Measurements from ENCODE around the gene BCR. TPM values are rescaled to one million over a fixed set of nuclear protein-coding genes. Genes with fewer than 3 reads are reported as not detected.

The BCR gene
- polyA plus RNA-seq, 10 donors: 13.5 to 23.5 (median 16.8) TPM

GRCh38 chr22:23243859-23244689, 63.8 kb downstream of the BCR start:
- no peak for DNase-seq

DNA sequence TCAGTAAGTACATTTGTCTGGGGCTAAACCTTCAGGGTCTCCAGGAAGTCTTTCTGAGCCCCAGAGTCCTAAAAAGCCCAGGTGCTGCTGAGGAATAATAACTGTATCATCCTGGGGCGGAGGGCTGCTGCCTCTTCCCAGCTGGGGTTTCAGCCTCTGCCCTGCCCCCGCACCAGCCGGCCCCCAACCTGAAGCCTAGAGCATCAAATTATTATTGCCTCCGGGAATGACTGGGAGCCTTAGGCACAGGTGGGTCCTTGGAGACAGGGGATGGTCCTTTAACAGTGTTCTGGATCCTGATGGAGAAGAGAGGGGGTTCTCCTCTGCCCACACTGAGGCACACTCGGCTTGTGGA, 64.4 kb downstream of the BCR start:
- no peak for DNase-seq

- DNase-seq: no peak
These were observed 64.9 kb downstream of the BCR start for GRCh38 chr22:23245045-23245798.

DNA sequence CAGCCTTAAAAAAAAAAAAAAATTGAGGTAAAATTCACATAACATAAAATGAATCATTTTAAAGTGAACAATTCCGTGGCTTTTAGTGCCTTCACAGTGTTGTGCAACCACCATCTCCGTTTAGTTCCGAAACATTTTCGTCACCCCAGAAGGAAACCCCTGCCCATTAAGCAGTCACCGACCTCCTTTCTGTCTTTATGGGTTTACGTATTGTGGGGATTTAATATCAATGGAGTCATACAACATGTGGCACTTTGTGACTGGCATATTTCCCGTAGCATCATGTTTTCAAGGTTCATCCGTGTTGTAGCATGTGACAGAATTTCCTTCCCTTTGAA, 65.5 kb downstream of the BCR start:
- DNase-seq: no peak

DNA sequence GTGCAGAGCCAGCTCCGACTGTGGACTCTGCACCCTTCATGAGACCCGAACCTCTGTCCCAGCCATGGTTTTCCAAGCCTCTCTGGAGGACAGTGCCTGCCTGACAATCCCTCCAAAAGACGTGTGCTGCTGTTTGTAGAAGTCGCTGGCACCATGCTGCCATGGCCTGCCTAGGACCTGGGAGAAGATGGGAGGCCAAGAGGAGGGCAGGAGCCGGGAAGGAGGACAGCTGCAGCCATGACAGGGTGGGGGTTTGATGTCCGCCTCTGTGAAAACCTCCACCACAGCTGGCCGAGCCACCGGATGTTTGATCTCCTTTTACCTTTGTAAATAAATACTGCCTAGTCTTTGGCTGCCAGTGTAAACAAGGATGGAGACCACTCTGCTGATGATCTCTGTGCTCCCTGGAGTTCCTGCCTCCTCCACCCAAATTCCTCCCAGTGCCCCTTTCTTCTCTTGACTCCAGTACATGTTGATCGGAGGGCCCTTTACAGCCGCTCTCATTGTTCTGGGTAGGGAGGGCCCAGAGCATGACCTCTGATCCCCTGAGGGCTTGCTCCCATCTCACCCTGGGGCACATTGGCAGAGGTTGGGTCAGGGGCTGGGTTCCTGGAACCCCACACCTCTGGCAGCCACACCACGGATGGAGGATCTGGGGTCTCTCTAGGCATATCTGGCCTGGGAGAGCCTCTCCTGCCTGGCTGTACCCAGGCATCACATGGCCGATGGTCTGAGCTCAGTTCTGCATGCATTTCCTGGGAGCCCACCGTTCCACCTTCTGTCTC, 66.9 kb downstream of the BCR start:
- no peak for DNase-seq

GRCh38 chr22:23248583-23248982, 68.3 kb downstream of the BCR start:
- no peak for DNase-seq

GRCh38 chr22:23250056-23250784, 69.9 kb downstream of the BCR start:
- DNase-seq: no peak

DNA sequence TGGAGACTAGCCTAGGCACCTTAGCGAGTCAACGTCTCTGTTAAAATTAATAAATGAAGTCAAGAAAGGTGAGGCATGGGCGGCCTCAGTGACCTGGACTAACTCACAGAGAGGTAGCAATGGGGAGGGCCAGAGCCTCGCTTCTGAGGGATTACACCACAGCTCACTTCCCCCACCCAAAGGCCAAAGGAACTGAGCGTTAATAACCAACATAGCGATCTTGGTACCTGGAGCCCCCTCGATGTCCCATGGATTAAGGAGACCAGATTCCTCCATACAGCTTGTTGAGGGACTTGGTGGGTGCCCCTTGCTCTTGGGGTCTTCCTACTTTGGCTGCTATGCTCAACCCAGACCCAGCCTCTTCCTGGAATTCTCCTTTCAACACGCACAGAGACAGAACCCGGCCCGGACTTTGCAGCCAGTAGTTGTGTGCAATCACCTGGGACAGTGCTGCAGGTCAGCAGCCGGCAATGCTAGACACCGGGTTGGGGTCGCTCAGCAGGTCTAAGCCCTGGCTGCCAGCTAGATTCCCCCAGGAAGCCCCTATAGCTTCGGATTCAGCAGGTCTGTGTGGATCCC, 70.6 kb downstream of the BCR start:
- no peak for DNase-seq

- peak in 1 of 3 donors; percentile 60 for DNase-seq
These were observed 71.3 kb downstream of the BCR start for GRCh38 chr22:23251445-23252093.

- no peak for DNase-seq
These were observed 73.3 kb downstream of the BCR start for GRCh38 chr22:23253475-23254055.

DNA sequence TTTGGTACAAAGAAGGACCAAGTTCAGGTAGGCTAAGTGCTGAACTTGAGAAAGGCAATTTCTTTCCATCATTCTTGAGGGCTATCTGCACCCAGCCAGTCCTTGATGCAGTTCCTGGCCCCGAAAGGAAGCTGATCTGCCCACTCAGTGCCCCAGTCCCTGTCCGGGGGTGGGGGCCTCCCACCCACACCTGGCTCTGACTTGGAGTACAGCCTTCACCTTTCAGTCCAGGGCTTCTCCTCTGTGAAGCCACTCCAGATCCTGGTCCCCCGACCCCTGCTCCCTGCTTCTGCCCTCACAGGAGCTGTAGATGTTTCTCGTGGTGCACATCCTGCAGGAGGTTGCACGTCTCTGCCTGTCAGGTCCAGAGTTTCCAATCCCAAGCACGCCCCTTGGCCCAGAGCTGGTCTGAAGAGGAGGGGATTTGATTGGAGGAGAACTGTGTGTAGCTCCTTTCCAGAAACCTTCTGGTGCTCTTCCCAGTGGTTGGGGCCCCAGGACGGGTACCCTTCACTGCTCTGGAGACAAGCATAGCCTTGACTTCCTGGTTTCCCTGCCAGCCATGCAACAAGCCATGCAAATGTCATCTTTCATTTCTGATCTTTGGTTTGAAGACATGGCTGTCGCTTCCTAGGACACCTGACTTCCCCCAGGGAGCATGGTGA, 75.3 kb downstream of the BCR start:
- DNase-seq: no peak

GRCh38 chr22:23256171-23256932, 76.0 kb downstream of the BCR start:
- DNase-seq: no peak

- peak in 2 of 3 donors; percentile 61 to 76 for DNase-seq
These were observed 76.9 kb downstream of the BCR start for GRCh38 chr22:23256986-23257888.

DNA sequence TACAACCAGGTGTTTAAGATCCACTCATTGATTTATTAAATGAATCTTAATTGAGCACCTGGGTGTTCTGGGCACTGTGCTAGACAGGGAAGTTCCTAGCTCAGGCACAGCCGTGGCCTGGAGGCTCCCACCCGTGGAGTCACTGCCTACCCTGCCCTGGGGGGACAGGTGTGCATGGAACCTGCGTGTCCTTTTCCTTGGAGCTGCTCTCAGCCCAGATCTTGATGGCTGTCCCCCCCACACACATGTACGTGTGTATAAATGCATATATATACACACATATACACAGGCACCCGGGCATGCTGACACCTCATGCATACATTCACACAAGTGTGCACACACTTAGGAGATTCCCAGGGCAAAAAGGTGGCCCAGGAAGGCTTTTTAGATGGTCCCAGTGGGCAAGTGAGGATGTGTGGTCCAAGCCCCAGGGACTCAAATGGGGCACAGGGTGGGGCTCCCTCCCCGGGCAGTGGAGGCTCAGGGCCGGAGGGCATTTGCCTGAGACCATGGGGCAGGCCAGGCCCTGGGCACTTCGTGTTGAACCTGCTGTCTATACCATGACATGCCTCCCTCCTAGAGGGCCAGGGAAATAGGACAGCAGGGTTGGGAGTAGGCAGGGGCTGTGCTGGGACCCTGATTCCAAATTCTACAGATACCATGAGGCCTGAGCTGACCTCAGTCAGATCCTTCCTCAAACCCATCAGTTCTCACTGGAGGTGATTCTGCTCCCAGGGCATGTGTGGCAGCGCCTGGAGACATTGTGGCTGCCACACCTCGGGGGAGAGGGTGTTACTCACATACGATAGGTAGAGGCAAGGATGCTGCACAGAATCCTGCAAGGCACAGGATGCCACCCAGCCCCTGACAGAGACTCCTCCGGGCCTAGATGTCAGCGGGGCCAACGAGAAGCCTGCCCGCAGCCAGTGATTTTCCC, 77.8 kb downstream of the BCR start:
- no peak for DNase-seq

DNA sequence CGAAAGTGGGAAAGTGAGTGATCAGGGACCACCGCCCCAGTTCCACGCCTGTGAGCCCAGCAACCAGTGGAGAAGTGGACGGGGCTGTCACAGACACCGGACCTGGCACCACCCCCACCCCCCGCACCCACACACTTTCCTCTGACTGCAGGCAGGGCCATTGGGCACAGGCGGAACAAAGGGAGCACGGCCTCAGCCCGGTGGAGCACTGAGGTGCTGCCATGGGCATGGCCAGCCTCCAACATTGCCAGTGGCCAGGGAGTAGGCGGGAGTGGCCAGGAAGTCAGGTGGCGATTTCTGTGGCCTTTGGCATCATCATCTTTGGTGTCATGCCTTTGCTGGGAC, 78.5 kb downstream of the BCR start:
- DNase-seq: no peak

DNA sequence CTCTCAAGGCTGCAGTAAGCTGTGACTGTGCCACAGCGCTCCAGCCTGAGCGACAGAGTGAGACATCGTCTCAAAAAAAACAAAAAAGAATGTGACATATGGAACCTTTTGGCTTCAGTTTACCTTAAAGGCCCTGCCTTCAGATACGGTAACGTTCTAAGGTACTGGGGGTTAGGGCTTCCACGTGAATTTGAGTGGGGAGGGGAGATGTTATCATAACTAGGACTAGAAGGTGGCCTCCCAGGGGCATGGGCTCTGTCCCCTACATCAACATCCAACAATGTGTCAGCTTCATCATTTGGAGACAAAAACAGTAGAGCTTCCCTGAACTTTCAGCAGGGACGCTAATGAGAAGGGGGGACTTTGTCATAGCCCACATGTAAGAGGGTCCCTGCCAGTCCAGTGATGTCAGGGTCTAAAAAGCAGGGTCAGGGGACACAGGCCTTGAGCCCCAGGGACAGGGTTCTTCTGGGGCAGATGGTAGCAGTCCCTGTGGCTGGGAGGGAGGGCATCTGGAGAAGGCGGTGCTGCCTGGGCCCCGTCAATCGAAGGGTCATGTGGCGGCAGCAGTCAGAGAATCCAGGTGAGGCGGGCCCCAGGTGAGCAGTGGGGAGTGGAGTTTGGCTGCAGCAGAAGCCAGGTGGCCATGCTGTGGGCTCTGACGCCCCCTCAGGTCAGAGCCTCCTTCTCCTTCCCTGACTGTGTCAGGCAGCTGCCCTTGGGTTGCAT, 79.8 kb downstream of the BCR start:
- no peak for DNase-seq
